Measurements from ENCODE around the gene TSPAN15.

TSPAN15 gene

GRCh38 chr10:69553328-69553727 lies 102.1 kb downstream of the TSPAN15 start:
- no peak for DNase-seq (ENCODE audit: low read depth)

GRCh38 chr10:69554611-69555010 lies 103.3 kb downstream of the TSPAN15 start:
- no peak for DNase-seq (ENCODE audit: low read depth)

All from GM04503 (cell line).